ENCODE data around the gene ESR2.

DNA sequence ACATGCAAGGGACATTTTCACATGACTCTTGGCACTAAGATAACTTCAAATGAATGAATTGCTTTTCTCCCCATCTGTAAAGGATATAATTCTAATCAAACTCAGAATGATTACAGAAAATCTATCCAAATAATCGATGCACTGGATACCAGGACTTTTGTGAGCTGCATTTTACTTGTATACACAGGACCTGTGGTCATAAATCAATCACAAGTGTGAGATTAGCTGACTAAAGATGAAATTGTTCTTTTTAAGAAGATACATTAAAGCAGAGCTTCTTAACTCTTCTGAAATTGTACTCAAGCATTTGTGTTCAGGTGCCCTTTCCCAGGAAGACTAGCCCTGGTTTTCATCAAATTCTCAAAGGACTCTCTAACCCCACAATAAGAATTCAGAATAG, 66.3 kb downstream of the ESR2 start:
- TF ChIP-seq CTCF (IDR thresholded peaks at IDR 0.05; ENCODE audit: insufficient read depth, low read length, poor library complexity, severe bottlenecking) (no peak), EZH2phosphoT487 (conservative IDR thresholded peaks at IDR 0.05; ENCODE audit: low read length) (no peak)

All from SU-DHL-6 (cell line).